Transverse colon (tissue), 4 donors: ENCODE measurements around the gene NFYC.

Experiments
- POLR2AphosphoS5 ChIP-seq, 3 donors: sonication (generic); formaldehyde crosslinking; IDR thresholded peaks; one replicate each; pipeline ENCODE4 v1.6.1; 2016; ENCODE audit warnings: antibody characterized with exemption in 3 of 3
- TF ChIP-seq, protein P1 (sequence below), 5 experiments: fragments of 200-600 bp in 3 of 5; fragments of 450-650 bp in 2 of 5; sonication (generic) in 3 of 5; IDR thresholded peaks; 1 replicate in 2 of 5; 2 replicates in 3 of 5; pipeline ENCODE4 v1.5.1; 2016 to 2017; ENCODE audit warnings: antibody characterized with exemption in 5 of 5, inconsistent platforms in 3 of 5, mild to moderate bottlenecking in 2 of 5, moderate library complexity in 1 of 5

DNA sequence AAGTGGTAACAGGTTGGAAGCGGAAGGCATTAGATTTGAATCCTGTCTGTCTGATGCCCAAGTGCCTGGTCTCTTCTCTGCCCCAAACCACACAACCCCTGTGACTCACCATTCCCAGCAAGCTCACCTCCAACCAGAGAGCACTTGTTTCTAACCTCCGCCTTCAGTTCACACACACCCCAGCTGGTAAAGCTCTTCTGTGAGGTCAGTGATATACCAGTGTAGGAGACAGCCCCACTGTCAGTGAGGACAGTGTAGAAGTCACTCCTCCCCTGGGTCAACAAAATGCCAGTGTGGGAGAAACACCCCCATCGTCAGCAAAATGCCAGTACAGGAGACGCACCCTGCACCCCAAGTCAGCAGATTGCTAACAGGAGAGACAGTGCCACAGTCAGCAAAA is 28.6 kb upstream of the NFYC start:
- TF ChIP-seq, protein P1, sequence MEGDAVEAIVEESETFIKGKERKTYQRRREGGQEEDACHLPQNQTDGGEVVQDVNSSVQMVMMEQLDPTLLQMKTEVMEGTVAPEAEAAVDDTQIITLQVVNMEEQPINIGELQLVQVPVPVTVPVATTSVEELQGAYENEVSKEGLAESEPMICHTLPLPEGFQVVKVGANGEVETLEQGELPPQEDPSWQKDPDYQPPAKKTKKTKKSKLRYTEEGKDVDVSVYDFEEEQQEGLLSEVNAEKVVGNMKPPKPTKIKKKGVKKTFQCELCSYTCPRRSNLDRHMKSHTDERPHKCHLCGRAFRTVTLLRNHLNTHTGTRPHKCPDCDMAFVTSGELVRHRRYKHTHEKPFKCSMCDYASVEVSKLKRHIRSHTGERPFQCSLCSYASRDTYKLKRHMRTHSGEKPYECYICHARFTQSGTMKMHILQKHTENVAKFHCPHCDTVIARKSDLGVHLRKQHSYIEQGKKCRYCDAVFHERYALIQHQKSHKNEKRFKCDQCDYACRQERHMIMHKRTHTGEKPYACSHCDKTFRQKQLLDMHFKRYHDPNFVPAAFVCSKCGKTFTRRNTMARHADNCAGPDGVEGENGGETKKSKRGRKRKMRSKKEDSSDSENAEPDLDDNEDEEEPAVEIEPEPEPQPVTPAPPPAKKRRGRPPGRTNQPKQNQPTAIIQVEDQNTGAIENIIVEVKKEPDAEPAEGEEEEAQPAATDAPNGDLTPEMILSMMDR (IDR thresholded peaks at IDR 0.05), result no peak
- no peak for TF ChIP-seq POLR2AphosphoS5 (IDR thresholded peaks at IDR 0.05)
